ENCODE results near the gene PCDH9.

DNA sequence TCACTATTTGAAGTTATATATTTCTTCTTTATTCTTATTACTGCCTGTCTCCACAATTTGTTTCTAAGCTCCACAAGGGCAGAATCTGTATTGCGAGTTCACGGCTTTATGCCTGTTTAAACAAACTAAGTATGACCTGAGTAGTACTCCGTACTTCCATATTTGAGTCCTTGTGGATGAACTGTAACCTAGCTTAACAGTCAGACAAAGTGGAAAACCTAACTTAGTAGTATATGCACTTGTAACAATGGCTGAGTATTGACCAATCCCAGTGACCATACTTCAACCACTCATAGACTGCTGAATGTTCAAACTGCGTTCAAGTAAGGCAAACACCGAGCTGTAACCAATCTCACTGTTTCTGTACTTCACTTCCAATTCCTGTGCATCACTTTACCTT, 292.7 kb downstream of the PCDH9 start:
- TF ChIP-seq CTCF (IDR thresholded peaks at IDR 0.05; ENCODE audit: low read depth, low read length) (no peak), POLR2A (IDR thresholded peaks at IDR 0.05; ENCODE audit: extremely low read depth, insufficient read length) (no peak)
